Endothelial cell (in vitro differentiated cells): Measurements from ENCODE around the gene UBXN11. TPM values are rescaled to one million over a fixed set of nuclear protein-coding genes. Genes with fewer than 3 reads are reported as not detected.
A peak's percentile ranks its signal among the peaks of the same experiment; 100 is the strongest.
"Not testable (repeated sequence)": the region's sequence is repeated elsewhere in the genome, so short reads cannot be mapped to it uniquely, and the experiment has no call there.

Experiments
- DNase-seq: peaks from one replicate; pipeline ENCODE4 v3.0.0; 2021; ENCODE audit warnings: low spot score
- H3K27ac Mint-ChIP-seq: one replicate; pipeline ENCODE4 v1.8.0; 2021; ENCODE audit warnings: mixed read lengths, inconsistent platforms; ENCODE audit not compliant: unreplicated experiment
- H3K27me3 Mint-ChIP-seq: one replicate; pipeline ENCODE4 v1.8.0; 2021; ENCODE audit warnings: mild to moderate bottlenecking, moderate library complexity, mixed read lengths, inconsistent platforms; ENCODE audit not compliant: unreplicated experiment
- H3K36me3 Mint-ChIP-seq: one replicate; pipeline ENCODE4 v1.8.0; 2021; ENCODE audit warnings: mild to moderate bottlenecking, low read depth, mixed read lengths, inconsistent platforms; ENCODE audit not compliant: unreplicated experiment
- H3K4me1 Mint-ChIP-seq: one replicate; pipeline ENCODE4 v1.8.0; 2021; ENCODE audit warnings: mild to moderate bottlenecking, mixed read lengths, inconsistent platforms; ENCODE audit not compliant: unreplicated experiment
- H3K4me3 Mint-ChIP-seq: one replicate; pipeline ENCODE4 v1.8.0; 2021; ENCODE audit warnings: mild to moderate bottlenecking, mixed read lengths, inconsistent platforms; ENCODE audit not compliant: unreplicated experiment
- H3K9me3 Mint-ChIP-seq: one replicate; pipeline ENCODE4 v1.8.0; 2021; ENCODE audit warnings: mixed read lengths, inconsistent platforms; ENCODE audit not compliant: unreplicated experiment
- total RNA-seq: library from RNA; stranded (reverse); fragmentation: NEBNext Ultra II Directional; extraction: Animal tissue kit (Norgen Biotek cat#: 25700); gene quantifications from one replicate; pipeline ENCODE4 v1.2.1, GENCODE V29; 2021; ENCODE audit not compliant: unreplicated experiment
- TF ChIP-seq, protein P1 (sequence below): fragments of 200-600 bp; sonication (generic); IDR thresholded peaks from one replicate; pipeline ENCODE4 v1.5.0; 2021; ENCODE audit warnings: antibody characterized with exemption; ENCODE audit not compliant: unreplicated experiment

The UBXN11 gene
- total RNA-seq, 1 donor from 2014 or later: 16.0 TPM

DNA sequence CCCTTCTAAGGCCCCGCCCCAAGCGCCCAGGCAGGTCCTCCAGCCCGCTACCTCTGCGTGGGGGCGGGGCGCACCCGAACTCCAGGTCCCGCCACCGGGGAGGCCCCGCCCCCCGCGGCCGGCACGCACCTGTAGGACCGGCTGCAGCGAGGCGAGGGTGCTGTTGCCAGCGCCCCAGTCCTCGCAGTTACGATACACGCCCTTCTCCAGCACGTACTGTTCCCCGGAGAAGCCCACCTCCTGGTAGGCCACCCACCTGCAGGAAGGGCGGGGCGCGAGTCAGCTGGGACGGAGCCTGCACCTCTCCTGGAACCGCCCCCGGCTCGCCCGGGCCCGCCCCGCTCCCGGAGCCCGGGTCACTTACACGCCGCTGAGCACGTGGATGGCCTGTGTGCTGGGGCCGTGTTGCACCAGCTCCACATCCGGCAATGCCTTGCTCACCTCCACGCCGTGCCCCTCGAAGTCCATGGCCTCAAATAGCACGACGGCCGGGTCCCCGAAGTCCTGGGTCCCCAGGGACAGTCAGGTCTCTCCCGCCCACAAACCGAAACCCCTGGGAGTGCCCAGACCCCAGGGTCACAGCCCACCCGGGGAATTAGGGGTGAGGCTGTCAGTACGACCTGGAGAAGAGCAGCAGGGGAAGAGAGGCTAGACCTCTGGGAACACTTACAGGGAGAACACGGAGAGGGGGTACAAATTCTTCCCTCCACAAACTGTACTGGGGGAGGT, 30.2 kb upstream of the UBXN11 start:
- peaks cover 3% of the 10 kb centered on the region for H3K27me3 Mint-ChIP-seq
- TF ChIP-seq, protein P1, sequence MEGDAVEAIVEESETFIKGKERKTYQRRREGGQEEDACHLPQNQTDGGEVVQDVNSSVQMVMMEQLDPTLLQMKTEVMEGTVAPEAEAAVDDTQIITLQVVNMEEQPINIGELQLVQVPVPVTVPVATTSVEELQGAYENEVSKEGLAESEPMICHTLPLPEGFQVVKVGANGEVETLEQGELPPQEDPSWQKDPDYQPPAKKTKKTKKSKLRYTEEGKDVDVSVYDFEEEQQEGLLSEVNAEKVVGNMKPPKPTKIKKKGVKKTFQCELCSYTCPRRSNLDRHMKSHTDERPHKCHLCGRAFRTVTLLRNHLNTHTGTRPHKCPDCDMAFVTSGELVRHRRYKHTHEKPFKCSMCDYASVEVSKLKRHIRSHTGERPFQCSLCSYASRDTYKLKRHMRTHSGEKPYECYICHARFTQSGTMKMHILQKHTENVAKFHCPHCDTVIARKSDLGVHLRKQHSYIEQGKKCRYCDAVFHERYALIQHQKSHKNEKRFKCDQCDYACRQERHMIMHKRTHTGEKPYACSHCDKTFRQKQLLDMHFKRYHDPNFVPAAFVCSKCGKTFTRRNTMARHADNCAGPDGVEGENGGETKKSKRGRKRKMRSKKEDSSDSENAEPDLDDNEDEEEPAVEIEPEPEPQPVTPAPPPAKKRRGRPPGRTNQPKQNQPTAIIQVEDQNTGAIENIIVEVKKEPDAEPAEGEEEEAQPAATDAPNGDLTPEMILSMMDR: no peak
- peaks cover 11% of the 10 kb centered on the region for H3K4me1 Mint-ChIP-seq
- no peak overlapping the region for H3K27ac Mint-ChIP-seq
- peak; percentile 51 for DNase-seq
- H3K36me3 Mint-ChIP-seq: no peaks in the 10 kb centered on the region
- H3K9me3 Mint-ChIP-seq: no peaks in the 10 kb centered on the region
- H3K4me3 Mint-ChIP-seq: peak overlapping the region; percentile 31

DNA sequence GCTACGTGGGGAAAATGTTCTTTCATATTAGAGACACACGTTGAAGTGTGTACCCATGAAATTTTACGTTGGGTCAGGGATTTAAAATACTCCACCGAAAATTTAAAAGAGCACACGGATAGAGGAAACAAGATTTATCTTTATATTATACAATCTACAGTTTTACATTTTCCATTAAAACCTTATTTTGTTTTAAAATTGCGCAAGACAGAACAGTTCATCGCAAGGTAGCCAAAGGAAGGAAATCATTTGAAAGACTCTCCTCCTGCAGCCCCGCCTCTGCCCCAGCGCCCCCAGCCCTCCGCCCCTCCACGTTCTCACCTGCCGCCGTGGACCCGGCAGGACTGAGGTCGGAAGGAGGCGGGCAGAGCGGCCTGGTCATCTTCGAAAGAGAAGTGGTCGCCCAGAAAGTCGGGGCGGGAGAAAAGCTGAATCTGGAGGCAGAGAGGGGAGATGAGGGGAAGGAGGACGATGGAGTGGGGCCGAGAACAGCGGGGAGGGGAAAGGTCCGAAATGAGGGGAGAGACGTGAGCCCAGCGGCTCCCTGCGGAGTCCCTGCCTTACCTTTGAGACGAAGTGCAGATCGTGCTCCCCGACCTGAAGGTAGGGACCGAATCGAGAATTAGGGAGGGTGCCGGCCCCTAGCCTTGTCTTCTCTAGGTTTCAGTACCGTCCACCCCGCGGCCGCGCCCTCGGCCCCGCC, 29.5 kb upstream of the UBXN11 start:
- Mint-ChIP-seq H3K9me3 (no peaks in the 10 kb centered on the region), H3K4me1 (peaks cover 11% of the 10 kb centered on the region), H3K27me3 (peaks cover 3% of the 10 kb centered on the region), H3K4me3 (peak overlapping the region; percentile 88), H3K27ac (no peak overlapping the region), H3K36me3 (no peaks in the 10 kb centered on the region)
- no peak for DNase-seq
- TF ChIP-seq, protein P1: no peak

DNA sequence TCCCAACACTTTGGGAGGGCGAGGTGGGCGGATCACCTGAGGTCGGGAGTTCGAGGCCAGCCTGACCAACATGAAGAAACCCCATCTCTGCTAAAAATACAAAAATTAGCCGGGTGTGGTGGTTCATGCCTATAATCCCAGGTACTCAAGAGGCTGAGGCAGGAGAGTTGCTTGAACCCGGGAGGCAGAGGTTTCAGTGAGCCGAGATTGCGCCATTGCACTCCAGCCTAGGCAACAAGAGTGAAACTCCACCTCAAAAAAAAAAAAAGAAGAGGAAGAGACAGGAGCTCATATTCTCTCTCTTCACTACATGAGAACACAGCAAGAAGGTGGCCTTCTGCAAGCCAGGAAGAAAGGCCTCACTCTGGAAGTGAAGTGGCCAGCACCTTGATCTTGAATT, 26.9 kb upstream of the UBXN11 start:
- H3K27me3 Mint-ChIP-seq, H3K4me3 Mint-ChIP-seq, DNase-seq, H3K9me3 Mint-ChIP-seq, H3K27ac Mint-ChIP-seq, H3K36me3 Mint-ChIP-seq, H3K4me1 Mint-ChIP-seq: not testable (repeated sequence)

DNA sequence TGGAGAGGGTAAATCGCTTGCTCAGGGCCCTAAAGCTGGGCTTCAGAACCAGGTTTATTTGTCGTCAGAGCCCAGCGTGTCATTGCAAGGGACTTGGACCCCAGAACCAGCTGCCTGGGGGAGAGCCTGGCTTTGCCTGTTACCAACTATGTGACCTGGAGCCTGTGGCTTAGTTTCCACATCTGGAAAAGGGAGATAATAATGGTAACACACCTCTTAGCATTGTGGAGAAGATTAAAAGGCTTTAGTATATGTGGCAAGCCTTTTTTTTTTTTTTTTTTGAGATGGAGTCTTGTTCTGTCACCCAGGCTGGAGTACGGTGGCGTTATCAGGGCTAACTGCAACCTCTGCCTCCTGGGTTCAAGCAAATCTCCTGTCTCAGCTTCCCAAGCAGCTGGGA, 23.8 kb upstream of the UBXN11 start:
- H3K27me3 Mint-ChIP-seq: no peaks in the 10 kb centered on the region
- H3K27ac Mint-ChIP-seq: no peak overlapping the region
- no peak for DNase-seq
- TF ChIP-seq, protein P1: no peak
- H3K9me3 Mint-ChIP-seq: no peaks in the 10 kb centered on the region
- H3K36me3 Mint-ChIP-seq: no peaks in the 10 kb centered on the region
- no peak overlapping the region for H3K4me3 Mint-ChIP-seq
- no peaks in the 10 kb centered on the region for H3K4me1 Mint-ChIP-seq

DNA sequence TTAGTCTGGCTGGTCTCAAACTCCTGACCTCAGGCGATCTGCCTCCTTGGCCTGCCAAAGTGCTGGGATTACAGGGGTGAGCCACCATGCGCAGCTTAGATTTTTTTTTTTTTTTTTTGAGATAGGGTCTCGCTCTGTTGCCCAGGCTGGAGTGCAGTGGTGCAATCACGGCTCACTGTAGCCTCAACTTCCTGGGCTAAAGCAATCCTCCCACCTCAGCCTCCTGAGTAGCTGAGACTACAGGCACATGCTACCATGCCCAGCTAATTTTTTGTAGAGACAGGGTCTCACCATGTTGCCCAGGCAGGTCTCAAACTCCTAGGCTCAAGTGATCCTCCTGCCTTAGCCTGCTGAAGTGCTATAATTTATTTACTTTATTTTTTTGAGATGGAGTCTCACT, 22.9 kb upstream of the UBXN11 start:
- H3K4me3 Mint-ChIP-seq, DNase-seq, H3K27ac Mint-ChIP-seq, H3K9me3 Mint-ChIP-seq, H3K4me1 Mint-ChIP-seq, H3K36me3 Mint-ChIP-seq, H3K27me3 Mint-ChIP-seq: not testable (repeated sequence)

DNA sequence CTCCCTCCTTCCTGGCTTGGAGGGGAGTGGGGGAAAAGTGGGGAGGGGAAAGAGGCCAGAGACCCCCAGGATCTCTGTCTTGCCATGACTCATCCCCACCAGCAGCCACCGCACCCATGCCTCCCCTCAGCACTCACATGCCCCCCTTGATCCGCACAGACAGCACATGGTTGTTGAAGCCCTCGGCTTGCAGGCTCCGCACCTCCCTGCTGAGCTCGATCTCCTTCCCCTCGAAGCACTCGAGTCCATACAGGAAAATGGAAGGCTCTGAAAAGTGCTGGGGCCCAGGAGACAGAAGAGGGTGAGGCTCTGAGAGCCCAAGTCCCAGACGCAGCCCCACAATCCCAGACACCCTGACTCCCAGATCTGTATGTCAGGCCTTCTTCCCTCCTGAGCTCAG, 22.2 kb upstream of the UBXN11 start:
- H3K27ac Mint-ChIP-seq: no peak overlapping the region
- no peaks in the 10 kb centered on the region for H3K9me3 Mint-ChIP-seq
- H3K27me3 Mint-ChIP-seq: peaks cover 5% of the 10 kb centered on the region
- no peaks in the 10 kb centered on the region for H3K36me3 Mint-ChIP-seq
- no peaks in the 10 kb centered on the region for H3K4me1 Mint-ChIP-seq
- no peak for DNase-seq
- TF ChIP-seq, protein P1: no peak
- H3K4me3 Mint-ChIP-seq: no peak overlapping the region
